Heart left ventricle (tissue), 13 donors: Measurements from ENCODE around the gene CFP.
A peak's percentile ranks its signal among the peaks of the same experiment; 100 is the strongest.

Source experiments
- POLR2A ChIP-seq, 2 donors: fragments of 450-650 bp; IDR thresholded peaks; one replicate each; pipeline ENCODE4 v1.6.1; 2017; ENCODE audit warnings: antibody characterized with exemption in 2 of 2, mild to moderate bottlenecking in 2 of 2, moderate library complexity in 2 of 2
- TF ChIP-seq, protein P1 (sequence below), 12 donors: fragments of 200-600 bp; sonication (generic) in 4 of 12; IDR thresholded peaks; one replicate each; pipeline versions ENCODE4 v1.5.0 to v1.8.0; 2018 to 2022; ENCODE audit warnings: antibody characterized with exemption in 12 of 12, mild to moderate bottlenecking in 5 of 12
- donor health status: ischemic (EF 13 %, LVEDD 7.1; RV severe dilation, severe dysfunction).
- donor health status: DM: no; HTN: yes; CAD: no.
- donor health status: DM: no; HTN: no; CAD: no.
- donor health status: ischemic (EF 25% LVEDD 6.9; RV normal size, moderate dysfunction).
- donor health status: ischemic (EF 25% LVEDD 5.7; RV mildly dilated, moderate dysfunction).
- donor health status: ischemic (EF 35%, LVEDD 5.7; RV mildly dilated, moderate dysfunction).
- donor health status: nonischemic (EF 11% LVEDD 7.7; RV severe dilation, severe dysfunction).
- donor health status: DM: yes; HTN: yes; CAD: no.
- donor health status: PGD.
- donor health status: ischemic (EF 29% LVEDD 5.4; RV normal size, mild dysfunction).
- donor health status: nonischemic (EF 23%, LVEDD 6.1; RV moderate dilation, normal function).

DNA sequence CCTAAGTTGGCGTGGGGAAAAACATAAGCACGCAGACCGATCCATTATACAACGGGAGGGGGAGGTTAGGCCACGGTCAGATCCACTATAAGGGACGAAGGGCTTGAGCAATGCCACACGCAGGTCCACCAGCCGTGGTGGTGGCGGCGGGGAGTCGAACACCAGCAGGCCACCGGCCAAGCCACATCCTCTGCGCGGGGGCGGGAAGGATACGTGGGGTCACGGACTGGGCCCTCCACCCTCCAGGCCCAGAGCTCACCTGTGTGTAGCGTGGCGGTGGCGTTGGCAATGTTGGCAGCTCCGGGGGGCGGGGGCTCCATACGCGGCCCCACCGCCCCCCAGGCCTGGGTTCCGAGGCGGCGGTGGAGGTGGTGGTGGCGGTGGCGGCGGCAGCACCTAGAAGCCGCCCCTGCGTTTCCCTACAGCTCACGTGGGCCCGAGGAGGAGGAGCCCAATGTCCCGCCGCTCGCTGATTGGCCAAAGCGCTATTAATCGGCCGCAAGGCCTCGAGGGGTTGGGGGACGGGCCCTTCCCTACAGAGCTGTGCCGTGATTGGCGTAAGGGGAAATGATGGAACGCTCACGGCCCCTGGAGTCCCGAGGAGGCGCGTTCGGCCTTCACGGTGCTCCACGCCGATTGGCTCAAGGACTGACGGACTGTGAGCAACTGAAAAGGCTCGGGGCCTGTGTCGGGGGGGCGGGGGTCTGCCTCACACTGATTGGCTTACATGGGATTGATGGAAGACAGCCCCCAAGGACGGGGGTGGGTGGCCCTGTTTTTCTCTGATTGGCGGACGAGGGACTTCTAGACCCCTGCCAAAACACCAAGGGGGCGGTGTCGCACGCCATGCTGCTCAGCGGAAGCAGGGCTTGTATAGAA, 20.7 kb upstream of the CFP start, which contains the start of gene ELK1:
- TF ChIP-seq, protein P1, sequence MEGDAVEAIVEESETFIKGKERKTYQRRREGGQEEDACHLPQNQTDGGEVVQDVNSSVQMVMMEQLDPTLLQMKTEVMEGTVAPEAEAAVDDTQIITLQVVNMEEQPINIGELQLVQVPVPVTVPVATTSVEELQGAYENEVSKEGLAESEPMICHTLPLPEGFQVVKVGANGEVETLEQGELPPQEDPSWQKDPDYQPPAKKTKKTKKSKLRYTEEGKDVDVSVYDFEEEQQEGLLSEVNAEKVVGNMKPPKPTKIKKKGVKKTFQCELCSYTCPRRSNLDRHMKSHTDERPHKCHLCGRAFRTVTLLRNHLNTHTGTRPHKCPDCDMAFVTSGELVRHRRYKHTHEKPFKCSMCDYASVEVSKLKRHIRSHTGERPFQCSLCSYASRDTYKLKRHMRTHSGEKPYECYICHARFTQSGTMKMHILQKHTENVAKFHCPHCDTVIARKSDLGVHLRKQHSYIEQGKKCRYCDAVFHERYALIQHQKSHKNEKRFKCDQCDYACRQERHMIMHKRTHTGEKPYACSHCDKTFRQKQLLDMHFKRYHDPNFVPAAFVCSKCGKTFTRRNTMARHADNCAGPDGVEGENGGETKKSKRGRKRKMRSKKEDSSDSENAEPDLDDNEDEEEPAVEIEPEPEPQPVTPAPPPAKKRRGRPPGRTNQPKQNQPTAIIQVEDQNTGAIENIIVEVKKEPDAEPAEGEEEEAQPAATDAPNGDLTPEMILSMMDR (IDR thresholded peaks at IDR 0.05) = peak in 2 of 12 donors; percentile 18 to 30
- TF ChIP-seq POLR2A (IDR thresholded peaks at IDR 0.05) = peak in 1 of 2 donors; percentile 39
